Heart left ventricle (tissue), 13 donors: ENCODE results near the gene PKP3.

ENCODE experiments used
- CTCF ChIP-seq, 12 donors: fragments of 200-600 bp; sonication (generic) in 4 of 12; IDR thresholded peaks; one replicate each; pipeline versions ENCODE4 v1.5.0 to v1.8.0; 2018 to 2022; ENCODE audit warnings: antibody characterized with exemption in 12 of 12, mild to moderate bottlenecking in 5 of 12
- POLR2A ChIP-seq, 2 donors: fragments of 450-650 bp; IDR thresholded peaks; one replicate each; pipeline ENCODE4 v1.6.1; 2017; ENCODE audit warnings: antibody characterized with exemption in 2 of 2, mild to moderate bottlenecking in 2 of 2, moderate library complexity in 2 of 2
- donor health status: ischemic (EF 13 %, LVEDD 7.1; RV severe dilation, severe dysfunction).
- donor health status: DM: no; HTN: yes; CAD: no.
- donor health status: DM: no; HTN: no; CAD: no.
- donor health status: ischemic (EF 25% LVEDD 6.9; RV normal size, moderate dysfunction).
- donor health status: ischemic (EF 25% LVEDD 5.7; RV mildly dilated, moderate dysfunction).
- donor health status: ischemic (EF 35%, LVEDD 5.7; RV mildly dilated, moderate dysfunction).
- donor health status: nonischemic (EF 11% LVEDD 7.7; RV severe dilation, severe dysfunction).
- donor health status: DM: yes; HTN: yes; CAD: no.
- donor health status: PGD.
- donor health status: ischemic (EF 29% LVEDD 5.4; RV normal size, mild dysfunction).
- donor health status: nonischemic (EF 23%, LVEDD 6.1; RV moderate dilation, normal function).

- no peak for TF ChIP-seq POLR2A (IDR thresholded peaks at IDR 0.05)
- peak; percentile 10 to 66 (median 49) for TF ChIP-seq CTCF (IDR thresholded peaks at IDR 0.05)
These were observed 3.0 kb downstream of the PKP3 start for GRCh38 chr11:396948-397548.
